Heart right ventricle (tissue), 16 donors: ENCODE data around the gene COL26A1. TPM values are rescaled to one million over a fixed set of nuclear protein-coding genes. Genes with fewer than 3 reads are reported as not detected.

Source experiments
- ATAC-seq, 8 donors: fragments of 200-7000 bp; cut with Tn5 transposase; one replicate each; pipeline ENCODE4 v1.9.1; 2020; ENCODE audit warnings: mild to moderate bottlenecking in 8 of 8, moderate library complexity in 8 of 8, moderate number of reproducible peaks in 1 of 8
- DNase-seq, 2 donors: peaks; one replicate each; pipeline ENCODE4 v3.0.0-alpha.2; 2020
- H3K27ac ChIP-seq, 10 donors: fragments of 200-600 bp; sonication (generic) in 2 of 10; one replicate each; pipeline versions ENCODE4 v1.5.0 to v1.8.0; 2020 to 2022; ENCODE audit warnings: mild to moderate bottlenecking in 3 of 10
- H3K27me3 ChIP-seq, 7 donors: fragments of 200-600 bp; one replicate each; pipeline ENCODE4 v1.8.0; 2021 to 2022; ENCODE audit warnings: mild to moderate bottlenecking in 2 of 7
- H3K36me3 ChIP-seq, 9 donors: fragments of 200-600 bp; sonication (generic) in 1 of 9; one replicate each; pipeline versions ENCODE4 v1.5.0 to v1.8.0; 2020 to 2022; ENCODE audit warnings: mild to moderate bottlenecking in 2 of 9
- H3K4me1 ChIP-seq, 9 donors: fragments of 200-600 bp; sonication (generic) in 1 of 9; one replicate each; pipeline versions ENCODE4 v1.5.0 to v1.8.0; 2020 to 2022; ENCODE audit warnings: mild to moderate bottlenecking in 4 of 9
- H3K4me3 ChIP-seq, 10 donors: fragments of 200-600 bp; sonication (generic) in 2 of 10; one replicate each; pipeline versions ENCODE4 v1.5.0 to v1.8.0; 2020 to 2022; ENCODE audit warnings: mild to moderate bottlenecking in 7 of 10, moderate library complexity in 2 of 10
- H3K9me3 ChIP-seq, 11 donors: fragments of 200-600 bp in 10 of 11; sonication (generic) in 2 of 11; one replicate each; pipeline versions ENCODE4 v1.5.0 to v1.8.0; 2013 to 2022; ENCODE audit warnings: mild to moderate bottlenecking in 2 of 11, control low read depth in 1 of 11, moderate library complexity in 1 of 11
- CTCF ChIP-seq, 9 donors: fragments of 200-600 bp; sonication (generic) in 2 of 9; IDR thresholded peaks; one replicate each; pipeline versions ENCODE4 v1.5.0 to v1.8.0; 2021 to 2022; ENCODE audit warnings: antibody characterized with exemption in 9 of 9, mild to moderate bottlenecking in 5 of 9, moderate library complexity in 1 of 9
- WGBS, 2 donors: extraction: QIAGEN DNeasy Blood & Tissue Kit; methylation state at CpG; one replicate each; pipeline ENCODE4 v1.1.7; 2013; ENCODE audit warnings: inconsistent platforms in 1 of 2; 5-methylcytosine and 5-hydroxymethylcytosine counted together
- intact Hi-C, 10 donors: fragments of 100-400 bp; cut with DNase I; formaldehyde crosslinking; loops; one replicate each; pipeline versions ENCODE4 v1.11.1 to v1.14.2; 2022
- polyA plus RNA-seq, 2 donors: library from polyadenylated mRNA; stranded (reverse); fragments of 200-250 nt; gene quantifications; one replicate each; pipeline ENCODE4 v1.2.3, GENCODE V29; 2013
- total RNA-seq, 10 donors: library from RNA; stranded (reverse); fragmentation: NEBNext Ultra II Directional in 3 of 10; extraction: Animal tissue kit (Norgen Biotek cat#: 25700) in 3 of 10; gene quantifications; one replicate each; pipeline versions ENCODE4 v1.2.1 to v1.2.4, GENCODE V29; 2021 to 2023
- donor health status: Arrhythmogenic right ventricular cardiomyopathy.
- donor health status: ischemic (EF 13 %, LVEDD 7.1; RV severe dilation, severe dysfunction).
- donor health status: healthy with polysubstance abuse.
- donor health status: DM: no; HTN: yes; CAD: no.
- donor health status: DM: no; HTN: no; CAD: no.
- donor health status: ischemic (EF 25% LVEDD 6.9; RV normal size, moderate dysfunction).
- donor health status: ischemic (EF 25% LVEDD 5.7; RV mildly dilated, moderate dysfunction).
- donor health status: healthy.
- donor health status: DM: yes; HTN: yes; CAD: no.
- donor health status: Ischemic cardiomyopathy.
- donor health status: ischemic (EF 35%, LVEDD 5.7; RV mildly dilated, moderate dysfunction).
- donor health status: nonischemic (EF 11% LVEDD 7.7; RV severe dilation, severe dysfunction).
- donor health status: DM: yes; HTN: yes; CAD: no.
- donor health status: PGD.
- donor health status: ischemic (EF 29% LVEDD 5.4; RV normal size, mild dysfunction).
- donor health status: nonischemic (EF 23%, LVEDD 6.1; RV moderate dilation, normal function).

The COL26A1 gene
- total and polyA plus RNA-seq, 12 donors, result 0.07 to 0.50 TPM; not detected in 10

- H3K4me1 ChIP-seq, result no peaks in the 10 kb centered on the region
- no peak overlapping the region for H3K4me3 ChIP-seq
- H3K9me3 ChIP-seq, result no peaks in the 10 kb centered on the region
- no peaks in the 10 kb centered on the region for H3K36me3 ChIP-seq
- intact Hi-C loops, result loop anchor here in 1 of 10 donors (5.0 kb wide), 1 partner anchor 716 kb away; no protein-coding TSS in a partner anchor
- 61 to 68% methylated on average over 26 of the region's 26 CpGs for WGBS, 2 donors
- H3K27me3 ChIP-seq, result peaks cover 0 to 17% (median 0%) of the 10 kb centered on the region in 7 donors
- no peak for TF ChIP-seq CTCF (IDR thresholded peaks at IDR 0.05)
- no peak for ATAC-seq
- DNase-seq, result no peak
- no peak overlapping the region for H3K27ac ChIP-seq
Measured at GRCh38 chr7:101550641-101551541, 188.2 kb downstream of the COL26A1 start.

DNA sequence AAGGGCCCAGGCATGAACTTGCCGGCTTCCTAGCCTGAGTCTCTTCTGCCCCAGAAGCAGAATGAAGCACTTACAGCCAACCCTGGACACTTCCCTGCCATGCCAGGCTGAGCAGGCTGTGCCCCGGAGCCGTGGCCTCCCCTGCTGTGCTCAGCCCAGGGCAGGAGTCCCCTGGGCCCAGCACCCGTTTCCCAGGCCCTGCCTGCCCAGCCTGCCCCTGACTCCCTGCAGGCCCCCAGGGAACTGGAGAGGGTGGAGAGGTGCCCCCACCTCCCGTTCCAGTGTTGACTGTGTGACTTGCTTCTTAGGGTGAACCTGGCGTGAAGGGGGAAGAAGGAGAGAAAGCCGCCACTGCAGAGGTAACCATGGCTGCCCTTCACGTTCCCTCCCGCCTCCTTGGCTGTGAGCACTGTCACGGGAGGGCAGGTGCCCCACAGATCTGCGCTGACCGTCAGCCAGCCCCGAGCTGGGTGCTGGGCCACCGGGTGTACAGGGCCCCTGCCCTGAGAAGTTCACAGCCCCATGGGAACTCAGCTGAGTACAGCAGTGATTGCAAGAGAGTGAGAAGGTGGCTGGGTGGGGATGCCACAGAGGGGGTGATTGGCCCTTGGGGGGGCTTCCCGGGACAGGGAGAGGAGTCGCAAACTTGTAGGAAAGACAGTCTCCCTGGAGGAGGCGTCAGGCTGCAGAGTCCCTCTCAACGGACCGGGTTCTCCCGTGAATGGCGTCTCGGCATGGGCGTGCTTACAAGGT is 190.5 kb downstream of the COL26A1 start:
- Histone ChIP-seq H3K36me3 (no peaks in the 10 kb centered on the region), H3K27me3 (peaks cover 0 to 21% (median 0%) of the 10 kb centered on the region in 7 donors), H3K27ac (no peak overlapping the region), H3K4me3 (no peak overlapping the region), H3K4me1 (no peaks in the 10 kb centered on the region), H3K9me3 (no peaks in the 10 kb centered on the region)
- no peak for TF ChIP-seq CTCF (IDR thresholded peaks at IDR 0.05)
- intact Hi-C loops, result loop anchor here in 1 of 10 donors (5.0 kb wide), 1 partner anchor 714 kb away; no protein-coding TSS in a partner anchor
- WGBS, 2 donors, result 82 to 85% methylated on average over 23 of the region's 23 CpGs
- ATAC-seq (no peak), DNase-seq (no peak)

DNA sequence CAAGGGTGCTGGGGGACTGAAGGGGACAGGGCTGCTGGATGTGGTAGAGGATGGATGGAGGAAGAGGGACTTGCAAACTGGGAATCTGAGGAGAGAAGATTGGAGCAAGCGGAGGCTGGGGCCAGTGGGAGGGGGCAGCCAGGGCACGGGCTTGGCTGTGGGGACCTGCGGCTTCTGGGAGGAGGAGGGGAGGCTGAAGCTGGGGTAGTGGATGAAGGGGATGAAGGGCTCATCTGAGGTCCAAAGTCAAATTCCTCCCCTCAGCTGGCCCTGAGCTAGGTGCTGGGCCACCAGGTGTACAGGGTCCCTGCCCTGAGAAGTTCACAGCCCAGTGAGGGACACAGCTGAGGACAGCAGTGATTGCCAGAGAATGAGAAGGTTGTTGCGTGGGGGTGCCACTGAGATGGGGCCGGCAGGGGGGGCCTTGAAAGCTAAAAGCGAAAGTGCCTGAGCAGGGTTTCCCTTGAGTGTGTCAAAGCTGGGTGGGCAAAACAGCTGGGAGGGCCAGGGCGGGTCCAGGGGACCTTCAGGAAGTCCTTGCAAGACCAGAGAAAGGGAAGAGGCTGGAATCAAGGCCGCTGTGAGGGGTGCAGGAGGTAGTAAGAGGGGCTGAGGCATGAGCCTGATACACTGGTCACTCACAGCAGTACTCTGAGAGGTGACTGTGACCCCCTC is 191.2 kb downstream of the COL26A1 start:
- peaks cover 0 to 16% (median 0%) of the 10 kb centered on the region in 7 donors for H3K27me3 ChIP-seq
- no peak for TF ChIP-seq CTCF (IDR thresholded peaks at IDR 0.05)
- 83 to 89% methylated on average over 8 of the region's 8 CpGs for WGBS, 2 donors
- no peaks in the 10 kb centered on the region for H3K36me3 ChIP-seq
- no peaks in the 10 kb centered on the region for H3K9me3 ChIP-seq
- H3K4me3 ChIP-seq, result no peak overlapping the region
- ATAC-seq (no peak), DNase-seq (no peak)
- no peak overlapping the region for H3K27ac ChIP-seq
- intact Hi-C loops, result loop anchor here in 1 of 10 donors (5.0 kb wide), 1 partner anchor 713 kb away; no protein-coding TSS in a partner anchor
- H3K4me1 ChIP-seq, result no peaks in the 10 kb centered on the region
